Measurements from ENCODE around the gene TREML2. TPM values are rescaled to one million over a fixed set of nuclear protein-coding genes. Genes with fewer than 3 reads are reported as not detected.

Gene TREML2
- total and polyA plus RNA-seq, 9 of the 15 experiments (the other 6 are each of a cell fraction or from before 2014, with no cell fraction given), result 0.20 to 2.9 (median 1.4) TPM

GRCh38 chr6:41200296-41200900 is 551 bp downstream of the TREML2 start (continued):
- TF ChIP-seq ZNF592 (IDR thresholded peaks at IDR 0.05) (peak; percentile 24; the same call in 1 of the 2 replicates), RFX1 (IDR thresholded peaks at IDR 0.05) (peak; percentile 87), TAL1 (IDR thresholded peaks at IDR 0.05) (peak; percentile 69; the same call in 1 of the 2 replicates), TEAD1 (CRISPR knock-in tag; IDR thresholded peaks at IDR 0.05) (peak in 1 of 2 experiments; percentile 45; a peak in 1 of 4 replicates), CREB3 (tag; conservative IDR thresholded peaks at IDR 0.05; ENCODE audit: low read depth) (peak; percentile 46; the same call in 1 of the 2 replicates), ZNF316 (IDR thresholded peaks at IDR 0.05) (peak; percentile 79), ARNT (IDR thresholded peaks at IDR 0.05) (0 out of 4 replicates have a peak, but pooled peaks of 1 of the 2 experiments have one; percentile 57), MBD2 (IDR thresholded peaks at IDR 0.05; ENCODE audit: borderline replicate concordance, low read depth) (0 out of 2 replicates have a peak, but pooled peaks have one; percentile 29), ARID2 (IDR thresholded peaks at IDR 0.05) (no peak), CEBPB (tag; IDR thresholded peaks at IDR 0.05) (peak; percentile 89), REST (IDR thresholded peaks at IDR 0.05; ENCODE audit: borderline replicate concordance) (no peak), REST (CRISPR knock-in tag; IDR thresholded peaks at IDR 0.05; ENCODE audit: low read depth) (no peak), KLF16 (IDR thresholded peaks at IDR 0.05) (0 out of 2 replicates have a peak, but pooled peaks have one; percentile 15), ZSCAN32 (CRISPR knock-in tag; IDR thresholded peaks at IDR 0.05) (peak; percentile 73; the same call in 1 of the 2 replicates), DPF2 (IDR thresholded peaks at IDR 0.05) (peak; percentile 71; the same call in 1 of the 2 replicates), MEIS2 (IDR thresholded peaks at IDR 0.05; ENCODE audit: partially characterized antibody) (peak; percentile 9)

Data from K562 (cell line).